ENCODE data around the gene FBXO30.

Gene FBXO30

DNA sequence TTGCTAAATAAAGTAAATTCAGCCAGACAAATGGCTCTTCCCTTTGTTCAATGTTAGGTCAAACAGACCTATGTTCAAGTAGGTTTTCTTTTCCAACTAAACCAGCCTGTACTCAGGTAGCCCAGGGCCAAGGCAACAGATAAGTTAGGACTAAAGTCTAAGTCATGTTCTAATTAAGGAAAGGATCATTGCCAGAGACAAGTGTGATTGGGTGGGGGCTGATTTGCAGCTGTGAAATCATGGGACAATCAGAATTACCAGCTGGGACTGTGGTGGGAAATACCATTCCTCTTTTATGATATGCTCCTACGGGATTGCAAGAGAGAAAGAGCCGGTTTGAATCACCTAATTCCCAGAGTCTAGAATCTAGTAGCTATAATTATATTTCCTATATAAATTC is 4.2 kb upstream of the FBXO30 start:
- no peak for DNase-seq (ENCODE audit: low read depth, low spot score)

DNA sequence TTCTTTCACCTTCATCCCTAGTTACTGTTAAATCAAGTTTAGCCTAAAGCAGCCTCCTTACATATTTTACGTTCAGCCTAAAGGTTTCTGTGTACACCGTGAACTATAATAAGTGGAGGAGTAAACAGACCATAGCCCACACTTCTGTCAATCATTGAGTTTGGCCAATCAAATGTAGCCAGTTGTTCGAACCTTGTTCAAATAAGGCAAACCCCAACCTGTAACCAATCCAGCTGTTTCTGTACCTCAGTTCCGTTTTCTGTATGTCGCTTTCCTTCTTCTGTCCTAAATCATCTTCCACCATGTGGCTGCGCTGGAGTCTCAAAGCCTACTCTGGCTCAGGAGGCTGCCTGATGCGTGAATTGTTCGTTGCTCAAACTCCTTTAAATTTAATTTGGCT is 1.8 kb upstream of the FBXO30 start:
- no peak for DNase-seq (ENCODE audit: low read depth, low spot score)

DNA sequence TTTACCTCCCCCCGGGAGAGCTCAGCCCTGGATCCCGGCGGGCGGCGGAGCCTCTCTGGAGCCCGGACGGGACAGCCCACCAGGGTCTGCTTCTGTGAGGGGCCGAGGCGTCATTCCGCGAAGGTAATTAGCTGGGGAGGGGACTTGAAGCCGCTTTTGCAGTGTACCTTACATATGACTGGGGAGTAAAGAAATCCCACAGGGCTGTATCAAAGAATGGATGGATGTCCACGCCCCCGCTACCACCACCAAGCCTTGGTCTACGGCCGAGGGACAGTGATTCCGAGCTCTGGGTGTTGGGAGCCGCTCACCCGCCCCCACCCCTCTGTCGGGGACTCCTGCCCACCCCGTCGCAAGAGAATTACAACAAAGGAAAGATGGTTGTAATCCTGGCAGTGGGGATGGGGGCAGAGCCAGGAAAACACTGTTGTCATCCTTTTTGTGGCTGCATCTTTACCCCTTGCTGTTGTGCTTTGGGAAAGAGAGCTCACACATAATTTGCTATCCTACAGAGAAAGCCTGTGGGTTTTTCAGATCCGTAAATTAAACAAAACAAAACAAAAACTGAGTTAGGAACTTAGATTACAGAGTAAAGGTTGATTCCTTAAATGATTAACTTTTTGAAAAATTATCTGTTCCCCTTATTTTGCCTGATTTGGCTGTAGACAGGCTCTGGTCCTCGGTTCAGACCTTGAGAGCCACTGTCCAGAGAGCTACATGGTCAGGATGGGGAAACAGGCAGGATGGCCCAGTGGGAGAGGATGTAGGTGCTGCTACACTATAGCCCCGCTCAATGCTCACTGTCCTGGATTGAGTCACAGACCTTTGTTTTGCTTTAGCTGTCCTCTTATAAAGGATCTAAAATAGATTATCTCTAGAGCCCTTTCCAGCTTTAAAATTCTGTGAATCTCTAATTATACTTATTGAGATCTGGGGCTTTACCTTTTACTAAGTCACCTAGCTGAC is 997 bp upstream of the FBXO30 start:
- no peak for DNase-seq (ENCODE audit: low read depth, low spot score)

DNA sequence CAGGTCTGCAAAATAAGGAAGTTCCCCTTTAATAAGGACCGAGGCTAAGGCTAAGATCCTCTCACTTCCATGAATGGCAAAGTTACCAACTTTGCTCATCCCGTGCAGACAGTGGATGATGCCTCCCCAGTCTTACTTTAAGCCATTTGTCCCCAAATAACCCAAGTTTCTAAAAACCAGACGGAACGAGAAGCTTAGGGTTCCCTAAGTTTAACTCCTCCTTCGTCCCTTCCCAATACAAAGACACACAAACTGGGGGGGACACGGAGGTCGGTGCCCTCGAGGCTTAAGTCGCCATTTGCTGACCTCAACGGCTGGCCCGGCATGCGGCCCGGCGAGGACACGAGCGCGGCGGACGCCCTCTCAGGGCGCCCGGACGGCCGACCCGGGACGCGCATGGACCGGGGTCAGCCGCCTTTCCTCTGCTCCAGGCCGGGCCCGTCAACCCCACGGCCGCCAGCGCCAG is 527 bp downstream of the FBXO30 start:
- DNase-seq (ENCODE audit: low read depth, low spot score), result no peak

DNA sequence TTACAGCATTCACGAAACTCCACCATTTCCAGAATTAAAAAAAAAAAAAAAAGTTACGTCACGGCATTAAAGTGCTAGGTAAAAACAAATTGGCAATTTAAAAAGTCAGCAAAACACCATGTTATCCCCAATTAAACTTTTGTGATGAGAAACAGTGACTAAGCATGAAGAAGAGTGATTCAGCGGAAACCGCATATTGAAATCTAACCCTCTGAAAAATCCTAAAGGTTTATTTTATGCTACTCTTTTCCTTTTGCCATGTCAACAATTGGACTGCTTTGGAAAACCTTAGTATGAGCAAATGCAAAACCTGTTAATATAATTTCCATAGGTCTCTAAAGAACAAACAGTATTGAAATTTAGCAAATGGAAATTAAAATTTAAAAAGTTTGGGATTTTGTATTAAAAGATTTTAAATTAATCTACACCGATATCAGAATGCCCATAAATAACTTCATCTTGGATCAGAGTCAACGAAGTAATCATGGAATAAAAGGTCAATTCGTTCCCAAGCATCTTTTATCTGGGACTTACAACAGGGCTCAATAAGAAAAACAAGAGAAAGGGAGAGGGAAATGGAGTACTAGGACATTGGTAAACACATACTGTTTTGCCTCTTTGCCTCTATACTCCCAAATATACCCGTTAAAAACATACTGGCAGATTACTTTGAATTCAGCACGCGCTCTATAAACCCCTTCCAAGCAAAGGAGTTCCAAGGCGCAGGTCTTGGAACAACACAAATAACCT is 1.1 kb downstream of the FBXO30 start:
- DNase-seq (ENCODE audit: low read depth, low spot score), result no peak

DNA sequence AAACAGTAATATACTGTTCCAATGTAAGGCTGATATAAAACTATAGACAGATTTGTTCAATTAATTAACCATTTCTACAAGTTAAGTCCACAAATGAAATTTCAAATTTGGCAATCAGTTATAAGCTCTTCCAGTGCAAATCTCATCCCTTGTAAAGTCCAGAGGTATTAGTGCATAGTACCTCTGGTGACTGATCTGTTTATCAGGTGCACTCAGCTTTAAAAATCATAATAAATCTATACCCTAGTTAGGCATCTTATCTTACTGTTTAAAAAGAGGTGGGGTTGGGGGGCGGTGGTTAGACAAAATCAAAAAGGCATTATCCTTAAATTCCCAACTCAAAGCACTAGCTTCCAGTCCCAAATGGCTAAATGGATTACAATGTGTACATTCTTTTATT is 2.9 kb downstream of the FBXO30 start:
- DNase-seq (ENCODE audit: low read depth, low spot score), result no peak

DNA sequence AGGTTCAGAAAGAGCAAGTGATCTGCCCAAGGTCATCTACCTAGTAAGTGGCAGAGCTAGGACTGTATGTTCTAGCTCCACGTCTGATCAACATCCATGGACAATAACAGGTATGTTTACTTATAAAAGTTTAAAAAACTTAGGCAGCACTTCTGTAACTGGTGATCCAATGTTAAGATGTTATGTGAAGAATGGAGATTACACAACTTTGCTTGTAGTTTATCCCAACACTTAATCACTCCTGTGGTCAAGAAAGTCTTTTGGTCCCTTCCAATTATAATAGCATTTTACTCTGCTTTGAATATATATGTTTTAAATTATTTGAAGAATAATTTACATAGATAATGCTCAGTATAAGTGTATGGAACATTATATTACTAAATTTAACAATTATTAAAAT is 4.8 kb downstream of the FBXO30 start:
- no peak for DNase-seq (ENCODE audit: low read depth, low spot score)

DNA sequence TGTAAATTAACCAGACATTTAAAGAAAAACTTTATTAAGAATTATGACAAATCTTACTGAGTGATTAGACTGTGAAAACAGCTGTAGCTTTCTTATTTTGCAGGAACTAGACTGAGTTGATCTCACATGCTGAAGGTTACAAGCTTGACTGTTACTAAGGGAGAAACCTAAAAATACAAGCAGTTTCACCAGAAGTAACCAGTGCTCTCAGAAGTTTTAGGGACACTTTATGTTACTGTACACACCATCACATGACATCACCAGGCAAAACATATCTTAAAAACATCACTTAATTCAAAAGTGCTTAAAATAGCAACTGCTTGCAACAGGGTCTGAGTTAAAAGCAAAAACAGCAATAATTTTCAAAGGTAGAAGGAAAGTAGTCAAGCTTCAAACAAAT is 5.4 kb downstream of the FBXO30 start:
- no peak for DNase-seq (ENCODE audit: low read depth, low spot score)

DNA sequence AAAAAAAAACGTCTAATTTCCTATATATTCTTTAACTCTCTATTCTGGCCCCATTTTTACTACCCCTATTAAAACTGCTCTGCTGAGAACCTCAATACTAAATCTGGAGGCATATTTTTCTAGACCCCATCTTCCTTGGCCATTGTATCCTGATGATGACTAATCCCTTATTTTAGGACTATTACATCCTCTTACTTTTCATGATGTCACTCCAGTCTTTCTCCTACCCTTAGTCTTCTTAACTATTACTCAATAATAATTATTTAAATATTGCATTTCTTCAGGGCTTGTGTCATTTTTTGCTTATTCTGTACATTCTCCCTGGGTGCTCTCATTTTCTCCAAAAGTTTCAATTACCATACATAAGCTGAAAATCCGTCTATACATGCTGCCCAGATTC is 6.4 kb downstream of the FBXO30 start:
- no peak for DNase-seq (ENCODE audit: low read depth, low spot score)

DNA sequence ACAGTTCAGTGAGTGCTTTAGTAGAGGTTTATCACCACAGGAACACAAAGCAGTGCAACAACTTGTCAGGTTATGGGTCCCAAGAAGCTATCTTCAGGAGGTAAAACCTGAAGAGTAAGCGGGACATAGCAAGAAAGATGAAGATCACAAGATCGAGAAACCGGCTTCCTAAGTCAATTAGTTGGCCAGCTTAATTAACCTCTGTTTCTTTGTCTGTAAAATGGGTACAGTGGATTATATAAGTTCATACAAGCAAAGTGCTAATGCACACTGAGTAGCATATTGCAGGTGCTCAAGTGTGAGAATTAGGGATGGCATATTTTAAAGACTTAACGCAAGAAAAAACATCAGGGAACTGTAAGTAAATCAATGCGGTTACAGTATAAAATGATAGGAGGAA is 12.5 kb downstream of the FBXO30 start:
- no peak for DNase-seq (ENCODE audit: low read depth, low spot score)

DNA sequence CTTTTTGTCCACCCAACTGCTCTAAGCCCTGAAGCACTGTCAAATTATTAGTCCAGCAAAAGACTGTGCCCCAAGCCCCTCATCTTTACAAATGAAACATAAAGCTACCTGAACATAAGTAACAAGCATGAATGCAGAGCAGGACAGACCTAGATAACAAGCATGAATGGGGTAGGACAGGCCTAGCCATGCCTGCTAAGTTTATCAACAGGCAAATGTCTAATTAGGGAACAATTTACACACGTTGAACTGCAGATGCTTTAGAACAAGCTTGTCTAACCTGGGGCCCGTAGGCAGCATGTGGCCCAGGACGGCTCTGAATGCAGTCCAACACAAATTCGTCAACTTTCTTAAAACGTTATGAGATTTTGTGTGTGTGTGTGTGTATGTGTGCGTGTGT is 13.6 kb downstream of the FBXO30 start:
- DNase-seq (ENCODE audit: low read depth, low spot score), result no peak

DNA sequence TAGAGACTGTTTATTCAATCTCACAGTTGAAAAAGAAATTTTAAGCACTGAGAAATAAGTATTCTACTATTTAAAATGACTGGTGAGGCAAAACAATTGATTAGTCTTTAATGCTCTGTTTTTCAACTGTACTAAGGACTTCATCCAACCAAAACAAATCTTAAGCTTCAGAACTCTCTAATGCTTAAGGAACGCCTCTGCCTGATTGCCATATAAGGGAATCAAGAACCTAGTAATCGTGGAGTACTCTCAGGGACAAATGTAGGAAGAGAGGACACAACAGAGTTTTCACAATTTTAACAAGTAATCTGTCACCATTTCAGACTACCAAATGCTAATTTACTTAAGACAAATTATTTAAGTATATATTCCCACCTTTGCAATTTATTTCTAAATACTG is 16.1 kb downstream of the FBXO30 start:
- no peak for DNase-seq (ENCODE audit: low read depth, low spot score)

DNA sequence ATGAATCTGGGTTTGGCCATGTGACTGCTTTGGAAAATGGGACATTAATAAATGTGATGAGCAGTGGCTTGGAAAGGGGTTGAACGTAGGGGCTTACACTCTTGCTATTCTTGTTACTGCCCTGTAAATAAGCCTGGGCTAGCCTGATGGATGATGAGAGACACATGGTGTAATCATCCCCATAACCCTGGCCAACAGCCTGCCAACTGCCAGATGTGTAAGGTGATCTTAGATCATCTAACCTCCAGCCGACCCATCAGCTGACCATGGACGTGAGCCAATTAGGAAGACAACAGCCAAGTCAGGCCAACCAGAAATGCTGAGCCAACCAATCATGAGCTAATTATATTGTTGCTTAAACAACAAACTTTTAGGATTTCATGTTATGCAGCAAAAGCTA is 25.2 kb downstream of the FBXO30 start:
- DNase-seq (ENCODE audit: low read depth, low spot score), result no peak

DNA sequence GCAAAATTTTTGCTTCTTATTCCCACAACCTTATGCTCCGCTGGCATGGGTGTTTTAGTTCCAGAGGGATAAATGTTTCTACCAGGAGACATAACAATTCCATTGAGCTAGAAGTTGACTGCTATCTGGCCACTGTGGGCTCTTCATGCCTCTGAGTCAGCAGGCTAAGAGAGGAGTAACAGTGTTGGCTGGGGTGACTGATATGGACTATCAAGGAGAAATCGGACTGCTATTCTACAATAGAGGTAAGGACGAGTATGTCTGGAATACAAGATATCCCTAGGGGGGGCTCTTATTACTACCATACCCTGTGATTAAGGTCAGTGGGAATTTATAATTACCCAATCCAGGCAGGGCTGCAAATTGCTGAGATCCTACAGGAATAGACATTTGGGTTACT is 26.9 kb downstream of the FBXO30 start:
- DNase-seq (ENCODE audit: low read depth, low spot score), result no peak

DNA sequence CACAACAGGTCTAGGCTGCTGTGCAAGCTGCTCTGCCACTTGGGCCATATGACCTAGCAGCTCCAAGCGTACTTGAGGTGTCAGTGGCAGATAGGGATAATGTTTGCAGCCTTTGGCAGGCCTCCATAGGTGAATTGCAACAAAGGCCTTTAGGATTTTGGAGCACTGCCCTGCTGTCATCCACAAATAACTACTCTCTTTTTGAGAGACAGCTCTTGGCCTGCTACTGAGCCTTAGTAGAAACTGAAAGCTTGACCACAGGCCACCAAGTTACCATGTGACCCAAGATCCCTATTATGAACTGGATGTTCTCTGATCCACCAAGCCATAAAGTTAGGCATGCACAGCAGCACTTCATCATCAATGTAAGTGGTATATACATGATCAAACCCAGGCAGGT is 29.9 kb downstream of the FBXO30 start:
- DNase-seq (ENCODE audit: low read depth, low spot score), result no peak

DNA sequence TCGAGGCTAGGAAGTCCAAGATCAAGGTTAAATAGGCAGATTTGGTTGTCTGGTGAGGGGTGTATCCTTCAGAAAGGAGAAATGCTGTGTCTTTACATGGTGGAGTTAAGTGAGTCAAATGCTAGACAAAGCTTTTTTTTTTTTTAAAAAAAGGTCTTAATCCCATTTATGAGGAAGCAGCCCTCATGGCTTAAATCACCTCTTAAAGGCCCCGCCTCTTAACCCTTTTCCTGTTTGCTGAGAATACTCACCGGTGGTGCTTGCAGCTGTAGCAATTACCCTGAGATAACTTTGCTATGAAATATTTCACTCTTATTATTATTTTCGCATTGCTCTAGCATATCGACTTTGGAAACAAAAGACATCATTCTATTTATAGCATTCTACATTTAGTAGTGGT is 30.8 kb downstream of the FBXO30 start:
- no peak for DNase-seq (ENCODE audit: low read depth, low spot score)

DNA sequence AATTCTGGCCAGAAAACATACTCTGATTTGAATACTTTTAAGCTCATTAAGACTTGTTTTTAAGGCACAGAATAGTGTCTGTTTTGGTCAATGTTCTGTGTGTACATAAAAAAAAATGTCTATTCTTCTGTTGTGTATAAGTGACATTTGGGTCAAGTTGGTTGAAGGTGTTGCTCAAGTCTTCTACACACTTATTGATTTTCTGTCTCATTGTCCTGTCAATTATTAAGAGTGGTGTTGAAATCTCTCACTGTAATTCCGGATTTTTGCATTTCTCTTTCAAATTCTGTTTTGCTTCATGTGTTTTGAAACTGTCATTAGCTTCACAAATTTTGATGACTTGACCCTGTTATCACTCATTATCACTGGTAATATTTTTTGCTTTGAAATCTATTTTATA is 41.7 kb downstream of the FBXO30 start:
- DNase-seq (ENCODE audit: low read depth, low spot score), result no peak

DNA sequence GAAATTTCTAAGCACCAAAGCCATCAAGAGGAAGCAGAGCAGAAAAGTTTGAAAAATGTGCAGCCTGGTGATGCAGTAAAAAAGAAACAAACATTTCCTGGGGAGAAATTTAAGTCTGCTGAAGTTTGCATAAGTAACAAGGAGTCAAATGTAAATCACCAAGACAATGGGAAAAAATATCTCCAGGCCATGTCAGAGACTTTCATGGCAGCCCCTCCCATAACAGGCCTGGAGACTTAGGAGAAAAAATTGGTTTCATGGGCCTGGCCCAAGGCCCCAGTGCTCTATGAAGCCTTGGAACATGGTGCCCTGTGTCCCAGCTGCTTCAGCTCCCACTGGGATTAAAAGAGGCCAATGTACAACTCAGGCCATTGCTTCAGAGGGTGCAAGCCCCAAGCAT is 49.1 kb downstream of the FBXO30 start:
- no peak for DNase-seq (ENCODE audit: low read depth, low spot score)

DNA sequence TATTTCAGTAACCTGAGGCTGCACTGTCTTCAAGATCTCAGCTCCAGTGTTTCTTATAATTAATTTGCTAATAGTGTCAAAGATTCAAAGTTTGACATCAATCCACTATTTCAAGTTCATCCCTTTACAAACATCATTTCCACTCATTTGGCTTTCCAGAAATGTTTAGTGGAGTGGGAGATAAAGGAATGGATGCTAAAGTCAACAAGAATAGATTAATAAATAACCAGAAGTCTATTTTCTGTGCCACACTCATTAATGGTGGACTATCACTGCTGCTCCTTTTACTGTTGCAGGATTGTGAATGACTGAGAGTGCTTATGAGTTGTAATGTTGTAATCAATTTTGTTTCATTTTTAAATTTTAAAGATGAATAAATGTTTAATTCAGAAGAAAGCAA is 50.9 kb downstream of the FBXO30 start:
- no peak for DNase-seq (ENCODE audit: low read depth, low spot score)

DNA sequence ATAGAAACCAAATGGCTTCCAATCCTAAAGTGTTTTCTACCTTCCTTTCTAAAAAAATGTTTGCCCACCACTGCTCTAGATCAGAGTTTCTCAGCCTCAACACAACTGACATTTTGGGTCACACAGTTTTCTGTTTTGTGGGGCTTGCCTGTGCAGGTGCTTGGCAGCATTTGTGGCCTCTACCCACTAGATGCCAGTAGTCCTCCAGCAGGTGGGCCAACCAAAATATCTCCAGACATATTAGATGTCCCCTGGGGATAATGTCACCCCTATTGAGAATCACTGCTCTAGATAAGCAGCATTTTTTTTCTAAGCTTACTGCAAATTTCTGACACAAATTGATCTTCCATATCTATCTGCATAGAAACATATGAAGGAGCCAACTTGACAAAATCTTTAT is 53.0 kb downstream of the FBXO30 start:
- DNase-seq (ENCODE audit: low read depth, low spot score), result no peak

DNA sequence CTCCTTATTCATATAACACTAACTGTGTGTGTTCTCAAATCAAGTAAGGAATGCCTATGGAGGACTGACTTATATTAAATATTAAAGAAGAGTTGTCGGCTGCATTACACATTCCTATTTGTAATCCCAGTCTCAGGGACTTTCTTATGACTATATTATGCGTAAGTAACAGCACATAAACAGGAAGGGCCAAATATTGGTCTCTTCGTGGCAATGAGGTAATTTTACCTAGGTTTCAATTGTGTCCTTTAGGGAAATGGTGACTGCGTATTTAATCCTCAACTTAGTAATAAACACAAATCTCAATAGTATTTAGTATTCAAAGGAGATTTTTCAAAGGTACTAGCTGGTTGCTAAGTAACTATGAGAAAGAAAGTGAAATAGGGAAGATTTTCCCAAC is 56.5 kb downstream of the FBXO30 start:
- no peak for DNase-seq (ENCODE audit: low read depth, low spot score)

DNA sequence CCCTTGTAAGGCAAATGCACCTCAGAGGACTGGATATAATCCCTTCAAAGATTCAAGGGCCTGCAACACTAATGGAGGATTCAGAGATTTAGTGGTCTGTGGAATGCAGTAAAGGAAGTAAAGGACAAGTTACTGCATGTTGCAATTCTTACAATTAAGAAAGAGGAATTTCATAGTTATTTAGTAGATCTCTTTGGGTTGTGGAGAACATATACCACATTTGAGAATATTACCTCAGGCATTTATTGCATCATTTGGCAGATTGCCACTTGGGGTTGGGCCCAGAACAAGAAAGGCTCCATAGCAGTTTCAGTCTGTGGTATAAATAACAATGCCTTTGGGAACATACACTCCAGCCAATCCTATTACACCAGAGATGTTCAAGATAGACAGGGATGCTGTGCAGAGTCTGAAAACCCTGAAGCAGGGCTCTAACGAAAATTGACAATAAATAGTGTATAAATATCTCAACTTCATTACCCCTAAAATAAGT is 58.4 kb downstream of the FBXO30 start:
- no peak for DNase-seq (ENCODE audit: low read depth, low spot score)

DNA sequence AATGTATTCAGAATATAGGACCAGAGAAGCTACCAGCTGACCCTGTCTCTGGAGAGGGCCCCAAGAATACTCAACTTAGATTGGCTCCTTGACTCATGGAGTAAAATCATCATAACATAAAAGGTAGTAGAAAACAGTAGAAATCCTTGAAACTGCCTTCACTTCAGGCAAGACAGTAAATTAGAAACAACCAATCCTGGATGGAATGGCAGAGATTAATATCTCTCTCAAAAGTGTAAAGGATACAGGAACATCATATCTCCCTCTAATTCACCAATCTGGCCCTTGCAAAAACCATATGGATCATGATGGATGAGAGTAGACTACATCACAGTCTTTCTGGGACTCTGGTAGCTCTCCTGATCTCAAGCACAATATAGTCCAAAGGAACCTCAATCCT is 58.9 kb downstream of the FBXO30 start:
- no peak for DNase-seq (ENCODE audit: low read depth, low spot score)
